Measurements from ENCODE around the gene TERF2IP.
A peak's percentile ranks its signal among the peaks of the same experiment; 100 is the strongest.

TERF2IP gene

DNA sequence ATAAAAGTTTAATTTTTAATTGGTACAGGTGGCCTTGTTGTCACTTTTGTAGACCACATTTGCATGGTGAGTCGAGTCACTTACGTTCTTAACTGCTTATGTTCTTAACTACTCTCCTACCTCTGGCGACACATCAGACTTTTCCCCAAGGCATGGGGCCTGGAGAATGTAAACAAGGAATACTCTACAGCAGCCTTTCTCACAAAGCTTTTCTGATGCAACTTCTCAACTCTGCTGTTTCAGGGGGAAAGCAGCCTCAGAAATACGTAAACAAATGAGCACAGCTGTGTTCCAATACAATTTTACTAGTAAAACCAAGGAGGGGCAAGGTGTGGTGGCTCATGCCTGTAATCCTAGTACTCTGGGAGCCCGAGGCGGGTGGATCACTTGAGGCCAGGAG lies 7.0 kb upstream of the TERF2IP start:
- DNase-seq = no peak

DNA sequence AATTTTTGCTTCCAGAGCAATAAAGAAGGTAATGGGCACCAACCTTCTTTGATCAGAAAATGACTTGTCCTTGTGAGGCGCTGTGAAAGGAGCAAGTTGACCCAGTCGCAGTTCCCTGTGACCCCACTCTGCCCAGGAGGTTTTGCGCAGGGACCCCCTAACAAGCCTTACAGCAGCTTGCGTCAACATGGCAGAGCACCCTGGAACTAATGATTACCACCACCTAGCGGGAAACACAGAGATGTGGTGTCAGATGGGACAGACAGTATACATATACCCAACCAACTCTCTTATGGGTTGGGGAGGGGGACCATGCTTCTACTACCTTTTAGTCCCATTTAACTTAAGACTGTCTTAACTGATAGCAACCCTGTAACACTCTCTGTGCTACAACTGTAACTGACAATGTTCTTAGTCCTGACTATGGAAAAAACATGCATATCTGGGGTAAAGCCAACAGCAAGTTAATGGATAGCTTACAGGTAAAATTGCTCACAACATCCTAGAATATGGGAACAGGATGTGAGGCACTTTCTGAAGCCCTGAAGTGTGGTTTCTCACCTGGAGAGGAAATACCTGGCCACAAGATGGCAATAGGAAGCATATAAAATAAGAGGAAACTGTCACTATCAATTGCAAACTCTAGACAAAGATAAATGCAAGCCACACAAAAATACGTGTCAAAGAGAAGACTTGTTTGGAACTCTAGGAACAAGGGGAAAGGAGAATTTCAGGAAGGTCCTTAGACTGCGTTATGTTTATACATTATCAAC lies 3.1 kb upstream of the TERF2IP start:
- no peak for DNase-seq

DNA sequence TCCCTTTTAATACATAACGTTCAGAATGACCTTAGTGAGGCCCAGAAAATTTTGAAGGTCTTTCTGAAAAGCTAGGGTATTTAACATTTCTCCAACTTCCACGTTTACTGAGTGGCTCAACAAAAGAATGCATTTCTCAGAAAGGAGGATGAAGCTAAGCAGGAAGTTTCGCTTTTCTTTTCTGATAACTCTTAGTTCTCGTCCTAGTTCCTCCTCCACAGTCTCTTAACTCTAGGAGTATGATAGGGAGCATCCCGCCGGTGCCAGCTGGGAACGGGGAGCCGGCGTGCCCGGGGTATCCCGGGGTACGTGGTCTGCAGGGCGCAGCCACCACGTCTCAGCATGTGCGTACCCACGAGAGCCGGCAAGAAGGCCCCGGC lies 471 bp upstream of the TERF2IP start:
- DNase-seq = no peak

DNA sequence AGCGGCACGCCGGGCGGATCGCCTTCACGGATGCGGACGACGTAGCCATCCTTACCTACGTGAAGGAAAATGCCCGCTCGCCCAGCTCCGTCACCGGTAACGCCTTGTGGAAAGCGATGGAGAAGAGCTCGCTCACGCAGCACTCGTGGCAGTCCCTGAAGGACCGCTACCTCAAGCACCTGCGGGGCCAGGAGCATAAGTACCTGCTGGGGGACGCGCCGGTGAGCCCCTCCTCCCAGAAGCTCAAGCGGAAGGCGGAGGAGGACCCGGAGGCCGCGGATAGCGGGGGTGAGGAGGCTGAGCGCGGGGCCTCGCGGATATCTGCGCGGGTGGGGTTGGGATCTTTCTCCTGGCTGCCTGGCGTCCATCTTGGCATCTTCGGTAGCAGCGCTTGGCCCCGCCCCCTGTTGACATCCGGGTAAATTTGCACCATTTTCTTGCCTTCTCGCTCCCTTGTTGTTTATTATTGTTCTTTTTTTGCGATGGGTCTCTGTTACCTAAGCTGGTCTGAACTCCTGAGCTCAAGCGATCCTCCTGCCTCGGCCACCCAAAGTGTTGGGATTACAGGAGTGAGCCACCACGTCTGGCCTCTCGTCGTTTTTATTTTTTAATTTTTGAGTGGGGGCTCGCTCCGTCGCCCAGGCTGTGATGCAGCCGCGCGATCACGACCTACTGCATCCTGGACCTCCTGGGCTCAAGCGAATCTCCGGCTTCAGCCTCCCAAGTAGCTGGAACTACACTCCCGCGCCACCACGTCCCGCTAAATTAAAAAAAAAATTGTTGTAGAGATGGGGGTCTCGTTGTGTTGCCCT lies 898 bp downstream of the TERF2IP start:
- peak; percentile 15 for DNase-seq

GRCh38 chr16:75653922-75654321 lies 6.3 kb downstream of the TERF2IP start:
- DNase-seq = no peak

DNA sequence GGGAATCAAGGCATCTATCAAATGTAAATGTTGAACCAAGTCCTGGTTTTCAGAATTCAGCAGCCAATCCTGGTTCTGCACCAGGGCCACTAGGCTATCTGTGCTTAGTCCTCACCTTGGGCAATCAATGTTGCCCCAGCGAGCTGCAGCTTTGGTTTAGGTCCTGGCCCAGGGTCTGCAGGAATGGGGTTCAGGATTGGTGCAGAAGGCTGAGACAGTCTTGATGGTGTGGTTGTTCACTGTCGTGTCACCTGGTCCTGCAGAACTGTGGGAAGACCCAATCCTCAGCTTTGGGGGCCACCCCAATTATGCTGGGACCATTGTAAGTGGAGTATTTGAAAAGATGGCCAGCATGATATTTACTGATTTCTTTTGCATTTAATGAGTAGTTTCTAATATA lies 10.6 kb downstream of the TERF2IP start:
- DNase-seq = no peak

GRCh38 chr16:75660321-75660720 lies 12.7 kb downstream of the TERF2IP start:
- no peak for DNase-seq

GRCh38 chr16:75660726-75661302 lies 13.2 kb downstream of the TERF2IP start:
- no peak for DNase-seq

DNA sequence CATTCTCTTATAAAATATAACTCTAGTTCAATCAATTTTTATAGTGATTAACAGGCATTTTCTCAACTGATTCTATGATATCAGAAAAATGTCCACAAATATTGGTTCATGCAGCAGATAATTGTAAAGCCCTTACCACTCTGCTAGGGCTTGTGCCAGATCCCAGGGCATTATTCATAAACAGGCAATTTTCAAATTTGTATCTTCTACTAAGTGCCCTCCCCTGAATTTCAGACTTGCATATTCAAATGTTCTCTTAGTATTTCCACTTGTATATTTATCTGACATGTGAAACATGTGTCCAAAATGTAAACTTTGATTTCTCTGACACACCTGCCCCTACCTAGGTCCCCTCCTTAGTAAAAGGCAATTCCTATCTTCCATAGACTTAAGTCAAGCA lies 19.9 kb downstream of the TERF2IP start:
- DNase-seq = no peak

- no peak for DNase-seq
Measured at GRCh38 chr16:75676909-75677308, 29.3 kb downstream of the TERF2IP start, which contains the start of gene CPHXL2. Gene CPHXL2, minus strand, starts transcription at chr16:75677009. Its CDS starts 10 bp downstream, at chr16:75676999.

DNA sequence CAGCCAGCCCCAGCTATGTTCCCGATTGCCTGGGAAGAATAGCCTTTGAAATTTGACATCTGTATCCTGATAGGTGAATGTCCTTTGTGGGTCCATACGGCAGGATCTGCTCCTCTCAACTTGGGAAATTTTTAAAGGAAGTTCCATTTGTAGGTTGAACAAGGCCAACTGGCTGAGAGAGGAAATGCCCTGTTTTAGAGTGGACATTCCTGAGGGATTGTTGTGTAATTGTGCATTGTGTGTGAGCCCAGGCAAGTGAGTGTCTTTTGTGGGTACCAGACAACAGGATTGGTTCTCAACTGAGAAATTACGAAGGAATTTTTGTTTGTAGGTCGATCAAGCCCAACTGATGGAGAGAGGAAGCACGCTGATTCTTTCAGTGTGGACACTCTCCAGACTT lies 31.8 kb downstream of the TERF2IP start:
- DNase-seq = no peak

- no peak for DNase-seq
Measured at GRCh38 chr16:75682308-75682707, 34.7 kb downstream of the TERF2IP start.

GRCh38 chr16:75687361-75687760 lies 39.8 kb downstream of the TERF2IP start:
- no peak for DNase-seq

DNA sequence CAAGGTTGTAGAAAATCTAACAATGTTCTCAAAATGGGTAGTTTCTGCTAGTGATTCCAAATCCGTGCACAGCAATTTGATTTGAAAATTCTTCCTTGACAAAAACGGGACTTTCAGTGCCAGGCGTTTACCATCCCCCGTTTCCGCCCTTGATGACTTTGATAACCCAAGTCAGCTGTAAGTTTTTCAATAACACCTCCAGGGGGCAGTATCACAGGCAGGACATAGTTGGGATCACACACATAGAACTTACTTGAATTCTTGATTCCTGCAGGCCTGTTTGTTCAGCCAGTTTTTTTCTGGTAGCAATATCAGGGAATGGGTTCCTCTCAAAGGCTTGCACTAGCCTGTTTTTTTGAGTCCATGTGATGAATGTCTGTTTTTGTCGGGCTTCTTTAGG lies 48.1 kb downstream of the TERF2IP start:
- DNase-seq = no peak

DNA sequence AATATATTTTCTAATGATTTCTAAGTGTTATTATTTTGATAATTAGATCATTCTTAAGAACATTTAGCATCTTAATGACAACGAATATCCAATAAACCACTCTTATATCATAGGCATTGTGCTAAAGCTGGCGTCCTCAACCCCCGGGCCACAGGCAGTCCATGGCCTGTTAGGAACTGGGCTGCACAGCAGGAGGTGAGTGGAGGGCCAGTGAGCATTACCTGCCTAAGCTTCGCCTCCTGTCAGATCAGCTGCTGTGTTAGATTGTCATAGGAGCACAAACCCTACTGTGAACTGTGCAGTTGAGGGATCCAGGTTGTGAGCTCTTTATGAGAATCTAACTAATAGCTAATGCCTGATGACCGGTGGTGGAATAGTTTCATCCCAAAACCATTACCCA lies 50.0 kb downstream of the TERF2IP start:
- DNase-seq = no peak

DNA sequence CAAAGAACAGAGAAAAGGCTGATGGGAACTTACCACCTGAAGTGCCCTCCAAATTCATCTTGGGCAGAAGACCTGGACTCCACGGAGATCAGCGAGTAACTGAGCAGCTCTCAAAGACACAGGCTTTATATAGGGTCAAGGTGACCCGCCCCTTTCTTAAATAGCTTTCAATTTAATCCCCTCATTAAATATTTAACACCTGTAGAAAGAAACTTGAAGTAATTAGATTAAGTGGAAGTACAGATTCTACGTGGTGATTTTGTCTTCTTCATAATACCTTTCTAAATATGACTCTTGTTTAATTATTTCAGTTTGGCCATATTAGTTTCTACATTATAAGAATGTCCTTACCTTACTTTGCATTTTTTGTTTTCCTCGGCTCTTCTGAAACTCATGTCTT lies 53.8 kb downstream of the TERF2IP start, which contains the start of gene DUXB:
DUXB (minus strand) TSS at position 101 of the 400 bp plus-strand sequence; CDS start at position 58, 43 bp downstream.
- DNase-seq = no peak

- DNase-seq = no peak
Measured at GRCh38 chr16:75702242-75702641, 54.7 kb downstream of the TERF2IP start.

DNA sequence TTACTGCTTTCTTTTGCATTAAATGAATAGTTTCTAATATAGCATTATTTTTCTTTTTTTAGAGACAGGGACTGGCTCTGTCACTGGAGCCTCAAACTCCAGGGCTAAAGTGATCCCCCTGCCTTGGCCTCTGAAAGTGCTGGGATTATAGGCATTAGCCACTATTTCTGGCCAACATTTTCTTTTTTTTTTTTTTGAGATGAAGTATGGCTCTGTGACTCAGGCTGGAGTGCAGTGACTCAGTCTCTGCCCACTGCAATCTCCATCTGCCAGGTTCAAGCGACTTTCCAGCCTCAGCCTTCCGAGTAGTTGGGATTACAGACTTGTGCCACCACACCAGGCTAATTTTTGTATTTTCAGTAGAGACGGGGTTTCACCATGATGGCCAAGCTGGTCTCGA lies 55.7 kb downstream of the TERF2IP start:
- DNase-seq = no peak

All from NCI-H1436 treated with DMSO at 0.1 percent for 48 hours (cell line).